Hematopoietic multipotent progenitor cell treated with erythropoietin and hydrocortisone succinate and interleukin-3 and kit ligand, for 4 days (in vitro differentiated cells): ENCODE data around the gene LEMD2.

Source experiments
- DNase-seq: peaks from one replicate; pipeline ENCODE4 v3.0.0-alpha.2; 2015

LEMD2 gene

GRCh38 chr6:33772082-33772830 lies 16.7 kb downstream of the LEMD2 start:
- no peak for DNase-seq

- peak; percentile 90 for DNase-seq
These were observed 17.5 kb downstream of the LEMD2 start for GRCh38 chr6:33771146-33772081.

GRCh38 chr6:33770833-33771145 lies 18.1 kb downstream of the LEMD2 start:
- DNase-seq = no peak

DNA sequence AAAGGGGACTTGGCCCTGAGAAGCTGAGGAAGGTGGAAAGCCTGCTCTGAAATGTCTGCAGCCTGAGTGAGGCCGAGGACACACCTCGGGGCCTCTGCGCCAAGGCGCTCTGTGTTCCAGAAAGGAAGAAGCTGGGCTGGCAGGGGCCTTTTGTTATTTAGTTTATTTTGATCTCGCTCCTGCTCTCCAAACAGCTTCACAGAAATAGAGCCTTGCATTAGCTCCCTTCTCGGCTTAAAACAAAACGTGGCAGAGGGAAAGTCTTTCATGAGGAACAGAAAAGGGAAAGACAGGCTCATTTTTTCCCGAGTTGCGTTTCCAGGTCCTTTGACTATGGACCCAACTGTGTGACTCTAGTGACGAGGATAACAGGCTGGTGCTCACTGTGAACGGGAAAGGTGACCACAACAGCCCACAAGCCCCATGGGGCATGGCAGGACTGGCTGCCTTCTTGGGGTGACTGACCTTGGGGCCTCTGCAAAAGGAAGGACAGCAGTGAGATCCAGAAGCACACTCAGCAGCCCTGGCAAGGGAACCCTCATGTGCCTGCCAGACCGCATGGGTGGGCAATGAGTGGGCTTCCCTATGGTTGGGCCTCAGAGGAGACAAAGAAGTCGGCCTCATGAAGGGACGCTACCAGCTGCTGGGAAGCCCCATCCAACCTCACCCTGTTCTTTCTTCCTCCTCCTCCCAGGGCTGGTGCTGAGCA lies 18.7 kb downstream of the LEMD2 start:
- no peak for DNase-seq

- DNase-seq = no peak
These were observed 19.6 kb downstream of the LEMD2 start for GRCh38 chr6:33769248-33769821.

GRCh38 chr6:33768644-33769120 lies 20.2 kb downstream of the LEMD2 start:
- peak; percentile 83 for DNase-seq

DNA sequence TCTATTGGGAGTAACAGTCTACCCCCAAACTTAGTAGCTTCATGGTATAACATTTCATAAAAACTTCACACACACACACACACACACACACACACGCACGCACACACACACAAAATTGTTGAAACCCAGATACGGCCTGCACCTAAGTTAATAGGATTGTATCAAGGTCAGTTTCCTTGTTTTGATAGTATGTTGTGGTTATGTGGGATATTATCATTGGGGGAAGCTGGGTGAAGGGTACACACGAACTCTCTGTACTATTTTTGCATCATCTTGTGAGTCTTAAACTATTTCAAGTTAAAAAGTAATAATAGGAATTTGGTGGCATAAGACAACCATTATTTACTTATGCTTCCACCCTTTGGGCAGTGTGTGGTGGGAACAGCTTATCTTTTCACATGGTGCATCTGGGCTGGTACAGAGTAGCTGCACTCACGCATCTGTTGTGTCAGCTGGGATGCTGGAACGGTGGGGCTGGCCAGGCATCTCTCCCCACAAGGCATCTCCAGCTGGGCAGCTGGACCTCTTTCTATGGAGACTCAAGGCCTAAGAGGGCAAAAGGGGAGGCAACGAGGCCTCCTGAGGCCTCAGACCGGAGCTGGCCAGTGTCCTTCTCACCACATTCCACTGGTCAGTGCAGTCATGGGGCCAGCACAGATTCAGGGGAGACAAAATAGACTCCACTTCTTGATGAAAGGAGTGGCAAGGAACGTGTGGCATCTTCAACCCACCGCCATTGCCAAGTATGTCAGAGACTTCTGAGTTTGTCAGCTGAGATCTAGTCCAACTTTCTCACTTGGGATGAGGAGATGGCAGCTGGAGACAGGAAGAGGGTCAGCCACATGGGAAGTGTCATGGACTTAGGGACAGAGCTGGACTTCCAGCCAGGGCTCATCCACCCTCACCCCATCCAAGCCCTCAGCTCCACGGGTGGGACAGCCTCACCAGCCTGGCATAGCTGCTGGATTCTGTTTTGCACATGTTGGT lies 21.7 kb downstream of the LEMD2 start:
- no peak for DNase-seq

DNA sequence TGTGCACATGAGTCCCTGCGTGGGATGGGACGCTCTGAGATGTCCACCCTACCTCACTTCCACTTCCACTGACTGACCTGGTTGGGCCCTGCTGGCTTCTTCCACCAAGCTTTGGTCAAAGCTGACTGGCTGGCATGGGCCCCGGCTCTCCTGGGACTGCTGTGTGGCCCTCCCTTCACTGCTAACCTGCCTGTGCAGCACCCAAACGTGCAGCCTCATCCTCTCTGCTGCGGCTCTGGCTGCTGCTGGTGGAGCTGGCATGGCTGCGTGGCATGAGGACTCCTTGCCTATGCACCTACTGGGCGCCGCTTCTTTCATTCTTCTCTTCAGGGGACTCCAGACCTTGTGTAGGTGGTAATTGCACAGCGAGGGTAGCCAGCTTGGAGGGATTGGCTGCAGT lies 23.6 kb downstream of the LEMD2 start:
- no peak for DNase-seq

- DNase-seq = no peak
These were observed 24.9 kb downstream of the LEMD2 start for GRCh38 chr6:33764036-33764435.

GRCh38 chr6:33763483-33763882 lies 25.4 kb downstream of the LEMD2 start:
- DNase-seq = no peak

DNA sequence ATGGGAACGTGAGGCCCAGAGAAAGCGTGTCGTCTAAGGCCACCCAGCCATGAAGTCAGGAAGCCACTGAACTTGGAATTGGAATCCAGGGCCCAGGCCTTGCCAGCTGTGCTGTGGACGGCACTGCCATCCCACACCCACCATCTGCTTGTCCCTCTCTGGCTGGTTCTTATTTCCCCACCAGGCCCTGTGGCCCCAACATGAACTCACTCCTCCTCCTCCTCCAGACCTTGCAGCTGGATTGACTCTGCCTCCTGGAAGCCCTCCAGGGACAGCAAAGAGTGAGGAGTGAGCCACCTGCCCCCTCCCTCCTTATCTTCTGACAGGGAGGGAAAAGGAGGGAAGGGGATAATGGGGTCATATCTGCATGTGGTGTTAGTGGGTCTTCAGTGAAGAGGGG lies 26.2 kb downstream of the LEMD2 start:
- DNase-seq = no peak

GRCh38 chr6:33761922-33762629 lies 26.9 kb downstream of the LEMD2 start:
- peak; percentile 79 for DNase-seq

- no peak for DNase-seq
These were observed 27.4 kb downstream of the LEMD2 start for GRCh38 chr6:33761581-33761921.

GRCh38 chr6:33759887-33760629 lies 28.9 kb downstream of the LEMD2 start:
- DNase-seq = no peak

GRCh38 chr6:33758815-33759216 lies 30.1 kb downstream of the LEMD2 start:
- no peak for DNase-seq

DNA sequence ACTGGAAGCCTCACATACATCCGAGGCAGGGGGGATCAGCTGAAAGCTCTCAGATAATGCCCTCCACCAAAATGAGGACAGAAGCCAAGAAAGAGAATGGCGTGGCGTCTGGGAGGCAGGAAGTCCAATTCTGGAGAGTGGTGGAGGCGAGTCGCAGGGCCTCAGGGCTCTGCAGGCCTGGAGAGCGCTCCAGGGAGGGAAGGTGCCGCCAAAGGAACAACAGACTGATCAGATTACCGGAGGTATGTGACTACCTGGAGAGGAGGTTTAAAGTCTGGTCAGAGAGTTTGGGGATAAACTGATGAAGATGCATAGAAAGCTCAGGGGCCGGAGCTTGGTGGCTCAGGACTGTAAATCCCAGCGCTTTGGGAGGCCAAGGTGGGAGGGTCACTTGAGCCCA lies 31.0 kb downstream of the LEMD2 start:
- no peak for DNase-seq

DNA sequence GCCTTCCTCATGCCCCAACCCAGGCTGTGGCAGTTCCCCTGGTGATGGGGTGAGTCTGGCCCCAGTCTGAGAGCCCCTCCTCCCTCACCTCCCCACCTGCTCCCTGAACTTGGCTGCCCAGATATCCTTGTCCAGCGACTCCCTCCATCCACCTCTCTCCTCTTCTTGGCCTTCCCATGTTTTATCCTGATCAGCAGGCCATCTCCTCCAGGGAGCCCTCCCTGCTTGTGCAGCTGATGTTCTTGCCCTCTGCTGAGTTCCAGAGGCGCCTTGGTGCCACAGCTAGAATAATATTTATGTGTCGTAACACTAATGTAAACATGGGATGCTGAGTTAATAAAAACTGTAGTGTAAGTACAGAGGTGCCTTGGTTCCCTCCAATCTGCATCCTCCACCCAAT lies 31.8 kb downstream of the LEMD2 start:
- DNase-seq = no peak

GRCh38 chr6:33756211-33756954 lies 32.5 kb downstream of the LEMD2 start:
- DNase-seq = no peak

DNA sequence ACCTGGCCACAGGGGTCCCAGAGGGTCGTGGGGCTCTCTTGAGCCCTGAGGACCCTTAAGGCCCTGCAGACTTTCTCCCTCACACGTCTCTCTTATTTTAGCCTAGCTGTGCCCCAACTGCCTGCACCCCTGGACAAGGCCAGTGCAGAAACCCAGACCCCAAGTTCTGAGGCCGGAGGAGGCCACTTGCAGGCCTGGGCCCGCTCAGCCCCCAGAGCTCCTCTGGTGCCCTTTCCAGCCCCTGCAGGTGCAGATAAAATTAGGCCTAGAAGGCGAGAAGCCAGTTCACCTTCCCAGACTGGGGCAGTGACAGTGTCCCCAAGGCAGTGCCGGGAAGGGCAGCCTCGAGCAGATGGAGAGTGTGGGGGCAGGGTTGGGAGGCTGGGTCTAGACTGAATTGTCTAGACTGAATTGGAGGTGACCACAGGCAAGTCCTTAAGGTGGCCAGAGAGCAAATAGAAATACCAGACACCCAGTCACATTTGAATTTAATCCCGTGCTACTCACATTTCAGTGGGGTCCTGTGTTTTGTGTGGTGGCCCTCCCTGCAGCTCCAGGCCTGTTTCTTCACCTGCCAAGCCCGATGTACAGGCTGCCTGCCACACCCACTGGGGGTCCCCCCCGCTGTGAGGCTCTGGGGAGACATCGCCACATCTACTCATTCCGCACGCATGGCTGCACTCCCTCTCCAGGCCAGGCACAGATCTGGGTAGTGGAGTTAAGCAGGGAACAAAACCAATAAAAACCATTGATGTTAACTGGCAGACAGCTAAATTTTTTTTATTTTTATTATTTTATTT lies 33.7 kb downstream of the LEMD2 start:
- no peak for DNase-seq
